GM21423 (cell line): Measurements from ENCODE around the gene ABHD12.

Experiments
- ATAC-seq: cut with Tn5 transposase; IDR thresholded peaks from one replicate; pipeline ENCODE4 v1.9.1; 2021; ENCODE audit warnings: mild to moderate bottlenecking, moderate library complexity; ENCODE audit not compliant: unreplicated experiment

ABHD12 gene

GRCh38 chr20:25308671-25309394, 81.8 kb downstream of the ABHD12 start:
- ATAC-seq: no peak

GRCh38 chr20:25308083-25308491, 82.5 kb downstream of the ABHD12 start:
- no peak for ATAC-seq

GRCh38 chr20:25306991-25307903, 83.4 kb downstream of the ABHD12 start:
- no peak for ATAC-seq

- ATAC-seq: no peak
Measured at GRCh38 chr20:25304025-25304549, 86.5 kb downstream of the ABHD12 start.

GRCh38 chr20:25303292-25304024, 87.2 kb downstream of the ABHD12 start:
- no peak for ATAC-seq

GRCh38 chr20:25302596-25302995, 88.0 kb downstream of the ABHD12 start:
- ATAC-seq: no peak

GRCh38 chr20:25301357-25301920, 89.2 kb downstream of the ABHD12 start:
- no peak for ATAC-seq

GRCh38 chr20:25300496-25301170, 90.0 kb downstream of the ABHD12 start:
- ATAC-seq: no peak

GRCh38 chr20:25299806-25300205, 90.8 kb downstream of the ABHD12 start:
- no peak for ATAC-seq

- peak; percentile 61 for ATAC-seq
Measured at GRCh38 chr20:25297141-25297905, 93.3 kb downstream of the ABHD12 start.

GRCh38 chr20:25296094-25297093, 94.2 kb downstream of the ABHD12 start:
- ATAC-seq: no peak

- ATAC-seq: no peak
Measured at GRCh38 chr20:25295386-25296093, 95.1 kb downstream of the ABHD12 start.

- no peak for ATAC-seq
Measured at GRCh38 chr20:25294459-25295385, 95.9 kb downstream of the ABHD12 start.

- ATAC-seq: no peak
Measured at GRCh38 chr20:25293910-25294458, 96.7 kb downstream of the ABHD12 start.

GRCh38 chr20:25293507-25293906, 97.1 kb downstream of the ABHD12 start:
- no peak for ATAC-seq

- ATAC-seq: no peak
Measured at GRCh38 chr20:25292176-25292891, 98.3 kb downstream of the ABHD12 start.
